ENCODE results near the gene MYO1E.

- TF ChIP-seq ATF2 (CRISPR knock-in tag; IDR thresholded peaks at IDR 0.05; ENCODE audit: borderline replicate concordance, low read depth) (no peak), CTCF (IDR thresholded peaks at IDR 0.05) (no peak), CREB1 (CRISPR knock-in tag; IDR thresholded peaks at IDR 0.05) (no peak), TEAD1 (CRISPR knock-in tag; IDR thresholded peaks at IDR 0.05) (no peak), GABPB1 (CRISPR knock-in tag; IDR thresholded peaks at IDR 0.05) (no peak), ZNF317 (CRISPR knock-in tag; IDR thresholded peaks at IDR 0.05; ENCODE audit: borderline replicate concordance, low read depth) (no peak), MLX (CRISPR knock-in tag; IDR thresholded peaks at IDR 0.05) (no peak), ETV6 (CRISPR knock-in tag; IDR thresholded peaks at IDR 0.05) (no peak), ZNF416 (CRISPR knock-in tag; IDR thresholded peaks at IDR 0.05) (no peak), NR2C2 (CRISPR knock-in tag; IDR thresholded peaks at IDR 0.05) (no peak), E2F1 (CRISPR knock-in tag; IDR thresholded peaks at IDR 0.05) (no peak), ZNF232 (CRISPR knock-in tag; IDR thresholded peaks at IDR 0.05) (no peak), CREM (CRISPR knock-in tag; IDR thresholded peaks at IDR 0.05) (no peak), HMGXB4 (CRISPR knock-in tag; IDR thresholded peaks at IDR 0.05) (no peak)
These were observed 176.3 kb downstream of the MYO1E start for GRCh38 chr15:59196416-59196815.
